Measurements from ENCODE around the gene GRIK4. TPM values are rescaled to one million over a fixed set of nuclear protein-coding genes. Genes with fewer than 3 reads are reported as not detected.

The GRIK4 gene
- total and polyA plus RNA-seq, 2 donors (not counting 1 experiment from before 2014, with no cell fraction given), result 0.12 to 0.27 TPM

DNA sequence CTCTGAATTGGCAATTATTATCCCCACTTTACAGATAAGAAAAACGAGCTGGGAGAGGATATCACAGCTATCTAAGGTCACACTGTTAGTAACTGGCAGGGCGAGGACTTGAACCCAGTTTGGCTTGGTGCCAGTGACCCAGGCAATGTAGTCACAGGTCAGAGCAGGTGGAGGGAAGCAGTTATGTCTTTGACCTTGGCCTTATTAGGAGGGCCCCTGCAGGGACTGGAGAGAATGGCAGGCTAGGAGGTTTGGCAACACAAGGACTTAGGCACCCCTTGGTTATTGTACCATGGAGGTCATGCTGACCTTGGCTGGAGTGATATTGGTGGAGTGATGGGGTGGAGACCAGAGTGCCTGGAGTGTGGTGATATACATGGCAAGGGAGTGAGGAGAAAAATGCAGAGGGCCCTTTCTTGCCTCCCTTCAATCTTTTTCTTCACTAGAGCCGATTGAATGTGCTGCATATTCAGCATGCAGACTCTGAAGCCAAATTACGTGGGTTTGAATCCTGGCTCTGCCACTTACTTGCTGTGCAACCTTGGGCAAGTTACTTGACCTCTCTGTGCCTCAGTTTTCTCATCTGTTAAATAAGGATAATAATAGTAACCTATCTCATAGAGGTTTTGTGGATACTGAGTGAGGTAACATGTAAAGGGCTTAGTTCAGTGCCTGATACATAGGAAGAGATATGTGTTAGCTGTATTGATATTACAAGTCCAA, 419.7 kb downstream of the GRIK4 start:
- DNase-seq (no peak), ATAC-seq (ENCODE audit: low read depth) (no peak)
- no peaks in the 10 kb centered on the region for H3K9me3 Mint-ChIP-seq (ENCODE audit: insufficient read depth)
- intact Hi-C loops (cut with micrococcal nuclease), result no loop called here
- peaks cover 6% of the 10 kb centered on the region for H3K4me1 Mint-ChIP-seq
- H3K4me1 ChIP-seq (ENCODE audit: control insufficient read depth in 2 of 2, insufficient read depth in 2 of 2, low read length in 2 of 2), result peaks cover 4 to 5% of the 10 kb centered on the region in 2 donors
- no peak for TF ChIP-seq EZH2 (IDR thresholded peaks at IDR 0.05; ENCODE audit: borderline replicate concordance, insufficient read depth, low read depth, low read length, poor library complexity, severe bottlenecking)
- TF ChIP-seq, protein P1, sequence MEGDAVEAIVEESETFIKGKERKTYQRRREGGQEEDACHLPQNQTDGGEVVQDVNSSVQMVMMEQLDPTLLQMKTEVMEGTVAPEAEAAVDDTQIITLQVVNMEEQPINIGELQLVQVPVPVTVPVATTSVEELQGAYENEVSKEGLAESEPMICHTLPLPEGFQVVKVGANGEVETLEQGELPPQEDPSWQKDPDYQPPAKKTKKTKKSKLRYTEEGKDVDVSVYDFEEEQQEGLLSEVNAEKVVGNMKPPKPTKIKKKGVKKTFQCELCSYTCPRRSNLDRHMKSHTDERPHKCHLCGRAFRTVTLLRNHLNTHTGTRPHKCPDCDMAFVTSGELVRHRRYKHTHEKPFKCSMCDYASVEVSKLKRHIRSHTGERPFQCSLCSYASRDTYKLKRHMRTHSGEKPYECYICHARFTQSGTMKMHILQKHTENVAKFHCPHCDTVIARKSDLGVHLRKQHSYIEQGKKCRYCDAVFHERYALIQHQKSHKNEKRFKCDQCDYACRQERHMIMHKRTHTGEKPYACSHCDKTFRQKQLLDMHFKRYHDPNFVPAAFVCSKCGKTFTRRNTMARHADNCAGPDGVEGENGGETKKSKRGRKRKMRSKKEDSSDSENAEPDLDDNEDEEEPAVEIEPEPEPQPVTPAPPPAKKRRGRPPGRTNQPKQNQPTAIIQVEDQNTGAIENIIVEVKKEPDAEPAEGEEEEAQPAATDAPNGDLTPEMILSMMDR (IDR thresholded peaks at IDR 0.05), result no peak
- H3K4me3 ChIP-seq (ENCODE audit: control extremely low read depth in 1 of 5, extremely low read depth in 1 of 5, insufficient read depth in 1 of 5, low read depth in 2 of 5, low read length in 4 of 5), result no peak overlapping the region
- peaks cover 14% of the 10 kb centered on the region for H3K27me3 Mint-ChIP-seq
- H3K9ac ChIP-seq (ENCODE audit: low read length), result no peak overlapping the region
- no peaks in the 10 kb centered on the region for H3K27me3 ChIP-seq (replicated peaks in 1 of 4; ENCODE audit: control extremely low read depth in 1 of 4, control insufficient read depth in 3 of 4, insufficient read depth in 4 of 4, low read length in 3 of 4)
- no peaks in the 10 kb centered on the region for H3K79me2 ChIP-seq (ENCODE audit: control insufficient read depth, insufficient read depth, low read length)
- no peaks in the 10 kb centered on the region for H3K36me3 ChIP-seq (replicated peaks in 1 of 2; ENCODE audit: control extremely low read depth in 1 of 2, control insufficient read depth in 1 of 2, extremely low read depth in 1 of 2, insufficient read depth in 2 of 2, low read length in 1 of 2)
- no peak overlapping the region for H3K4me2 ChIP-seq (replicated peaks; ENCODE audit: low read depth, low read length, poor library complexity, severe bottlenecking)
- WGBS (ENCODE audit: insufficient coverage), result 93% methylated on average over 1 of the region's 4 CpGs
- no peak overlapping the region for H3K27ac ChIP-seq (ENCODE audit: low read length in 2 of 2)
- CTCF ChIA-PET, result interaction anchor here (1.1 to 1.8 kb wide), 2 partner anchors 10 kb away, joined by 3 to 4 read pairs; no protein-coding TSS in a partner anchor
- H3K27ac Mint-ChIP-seq, result no peak overlapping the region
- POLR2A ChIA-PET, result no interaction called here
- no peaks in the 10 kb centered on the region for H4K20me1 ChIP-seq (ENCODE audit: control insufficient read depth, insufficient read depth, low read length, poor library complexity, severe bottlenecking)
- H3K4me3 Mint-ChIP-seq, result no peak overlapping the region
- H2AFZ ChIP-seq (ENCODE audit: insufficient read depth, low read depth, low read length, poor library complexity, severe bottlenecking), result no peak overlapping the region
- H3K9me3 ChIP-seq (ENCODE audit: control extremely low read depth in 1 of 3, control insufficient read depth in 2 of 3, insufficient read depth in 1 of 3, low read length in 2 of 3), result peaks cover 0 to 4% (median 0%) of the 10 kb centered on the region in 3 donors

DNA sequence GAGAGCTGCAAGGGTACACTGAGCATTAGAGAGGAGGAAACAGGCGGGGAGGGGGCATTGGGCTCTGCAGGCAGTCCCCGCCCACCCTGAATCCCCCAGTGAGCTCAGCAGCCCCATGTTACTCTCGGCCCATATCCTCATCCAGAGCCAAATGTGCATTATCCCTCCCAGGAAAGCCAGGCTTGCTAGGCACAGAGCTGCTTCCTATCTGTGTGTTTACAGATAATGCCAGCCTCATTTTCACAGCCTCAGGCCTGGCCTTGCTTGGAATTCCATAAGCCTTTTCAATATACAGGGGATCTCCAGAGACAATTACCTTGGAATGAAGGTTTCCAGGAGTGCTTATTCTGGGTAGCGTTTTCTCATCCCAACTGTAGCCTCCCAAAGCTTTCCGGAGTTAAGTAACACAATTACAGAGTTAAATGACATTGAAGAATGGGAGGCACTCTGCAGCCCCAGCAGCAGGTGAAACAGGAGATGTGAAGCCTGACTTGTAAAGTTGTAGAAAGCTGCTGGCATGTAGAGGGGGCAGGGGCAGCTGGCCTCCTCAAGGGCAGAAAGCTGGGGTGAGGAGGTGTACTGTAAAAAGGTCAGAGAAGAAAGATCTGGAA, 420.9 kb downstream of the GRIK4 start:
- no peak overlapping the region for H3K27ac Mint-ChIP-seq
- TF ChIP-seq, protein P1 (IDR thresholded peaks at IDR 0.05), result no peak
- TF ChIP-seq EZH2 (IDR thresholded peaks at IDR 0.05; ENCODE audit: borderline replicate concordance, insufficient read depth, low read depth, low read length, poor library complexity, severe bottlenecking), result no peak
- POLR2A ChIA-PET, result no interaction called here
- Histone ChIP-seq H3K27ac (ENCODE audit: low read length in 2 of 2) (no peak overlapping the region), H2AFZ (ENCODE audit: insufficient read depth, low read depth, low read length, poor library complexity, severe bottlenecking) (no peak overlapping the region), H3K4me2 (replicated peaks; ENCODE audit: low read depth, low read length, poor library complexity, severe bottlenecking) (no peak overlapping the region), H3K79me2 (ENCODE audit: control insufficient read depth, insufficient read depth, low read length) (no peaks in the 10 kb centered on the region), H4K20me1 (ENCODE audit: control insufficient read depth, insufficient read depth, low read length, poor library complexity, severe bottlenecking) (no peaks in the 10 kb centered on the region), H3K4me1 (ENCODE audit: control insufficient read depth in 2 of 2, insufficient read depth in 2 of 2, low read length in 2 of 2) (no peaks in the 10 kb centered on the region), H3K27me3 (replicated peaks in 1 of 4; ENCODE audit: control extremely low read depth in 1 of 4, control insufficient read depth in 3 of 4, insufficient read depth in 4 of 4, low read length in 3 of 4) (peaks cover 0 to 3% (median 0%) of the 10 kb centered on the region in 4 experiments), H3K9me3 (ENCODE audit: control extremely low read depth in 1 of 3, control insufficient read depth in 2 of 3, insufficient read depth in 1 of 3, low read length in 2 of 3) (peaks cover 0 to 4% (median 0%) of the 10 kb centered on the region in 3 donors), H3K36me3 (replicated peaks in 1 of 2; ENCODE audit: control extremely low read depth in 1 of 2, control insufficient read depth in 1 of 2, extremely low read depth in 1 of 2, insufficient read depth in 2 of 2, low read length in 1 of 2) (no peaks in the 10 kb centered on the region), H3K4me3 (ENCODE audit: control extremely low read depth in 1 of 5, extremely low read depth in 1 of 5, insufficient read depth in 1 of 5, low read depth in 2 of 5, low read length in 4 of 5) (no peak overlapping the region), H3K9ac (ENCODE audit: low read length) (no peak overlapping the region)
- peaks cover 14% of the 10 kb centered on the region for H3K27me3 Mint-ChIP-seq
- H3K9me3 Mint-ChIP-seq (ENCODE audit: insufficient read depth), result no peaks in the 10 kb centered on the region
- CTCF ChIA-PET, result interaction anchor here (0.7 kb wide), 1 partner anchor 14 kb away, joined by 3 read pairs; no protein-coding TSS in a partner anchor
- no peaks in the 10 kb centered on the region for H3K4me1 Mint-ChIP-seq
- intact Hi-C loops (cut with micrococcal nuclease), result no loop called here
- WGBS (ENCODE audit: insufficient coverage), result 92% methylated on average over 4 of the region's 5 CpGs
- DNase-seq (no peak), ATAC-seq (ENCODE audit: low read depth) (no peak)
- H3K4me3 Mint-ChIP-seq, result no peak overlapping the region
